HepG2 (cell line): ENCODE data around the gene BBS9. TPM values are rescaled to one million over a fixed set of nuclear protein-coding genes. Genes with fewer than 3 reads are reported as not detected.

Source experiments
- BHLHE40 ChIP-seq: IDR thresholded peaks from 2 replicates; pipeline ENCODE4 v1.6.1; 2011; ENCODE audit warnings: low read length, improper control_type of control experiment
- MLXIP ChIP-seq: sonication (generic); formaldehyde crosslinking; IDR thresholded peaks from 2 replicates; pipeline ENCODE4 v1.9.0; 2021; ENCODE audit warnings: missing genetic modification reagents, borderline replicate concordance
- RBFOX2 ChIP-seq: fragments of 200-400 bp; formaldehyde crosslinking; IDR thresholded peaks from 2 replicates; pipeline ENCODE4 v1.6.1; 2017; ENCODE audit warnings: low read depth, mild to moderate bottlenecking, low read length
- SIX4 ChIP-seq: sonication (generic); formaldehyde crosslinking; IDR thresholded peaks from 2 replicates; pipeline ENCODE4 v1.4.0; 2020; ENCODE audit warnings: missing genetic modification reagents
- SRF ChIP-seq: IDR thresholded peaks from 2 replicates; pipeline ENCODE4 v1.6.1; 2011; ENCODE audit warnings: mild to moderate bottlenecking, low read depth, low read length, moderate library complexity
- TCF12 ChIP-seq, 2 experiments: fragments of 450-650 bp in 1 of 2; sonication (generic) in 1 of 2; formaldehyde crosslinking in 1 of 2; IDR thresholded peaks; 2 replicates each; pipeline versions ENCODE4 v1.6.1 to v1.8.0; 2017 to 2022; ENCODE audit warnings: antibody characterized with exemption in 1 of 2, mild to moderate bottlenecking in 1 of 2, missing genetic modification reagents in 1 of 2, moderate library complexity in 1 of 2
- TFAP4 ChIP-seq: sonication (generic); IDR thresholded peaks from 2 replicates; pipeline ENCODE4 v1.6.1; 2016; ENCODE audit warnings: low read depth, borderline replicate concordance
- TMF1 ChIP-seq: sonication (generic); formaldehyde crosslinking; IDR thresholded peaks from 2 replicates; pipeline ENCODE4 v1.8.1; 2022; ENCODE audit warnings: low read depth, missing genetic modification reagents
- TOPORS ChIP-seq: sonication (generic); formaldehyde crosslinking; IDR thresholded peaks from 2 replicates; pipeline ENCODE4 v1.8.0; 2023; ENCODE audit warnings: mild to moderate bottlenecking, missing genetic modification reagents
- ZFP36L1 ChIP-seq: sonication (generic); formaldehyde crosslinking; IDR thresholded peaks from 2 replicates; pipeline ENCODE4 v1.8.0; 2022; ENCODE audit warnings: mild to moderate bottlenecking, missing genetic modification reagents, moderate library complexity
- ZNF431 ChIP-seq: sonication (generic); formaldehyde crosslinking; IDR thresholded peaks from 2 replicates; pipeline ENCODE4 v1.9.0; 2022; ENCODE audit warnings: missing genetic modification reagents, low read depth, mild to moderate bottlenecking, borderline replicate concordance
- ZNF574 ChIP-seq: sonication (generic); formaldehyde crosslinking; IDR thresholded peaks from 2 replicates; pipeline ENCODE4 v1.4.0; 2020; ENCODE audit warnings: missing genetic modification reagents
- ZNF609 ChIP-seq: sonication (generic); formaldehyde crosslinking; IDR thresholded peaks from 2 replicates; pipeline ENCODE4 v1.4.0; 2020; ENCODE audit warnings: mild to moderate bottlenecking, missing genetic modification reagents, borderline replicate concordance
- ZNF670 ChIP-seq: sonication (generic); formaldehyde crosslinking; IDR thresholded peaks from 2 replicates; pipeline ENCODE4 v1.8.0; 2022; ENCODE audit warnings: mild to moderate bottlenecking, missing genetic modification reagents, borderline replicate concordance
- polyA plus RNA-seq, 8 experiments: library from polyadenylated mRNA; depleted of rRNA in 3 of 8; stranded (reverse) in 7 of 8; unstranded in 1 of 8; fragments of >200 nt; fragmentation: Illumina TruSeq in 4 of 8; extraction: Trizol in 4 of 8; gene quantifications; 2 replicates each; pipeline versions ENCODE4 v1.2.1 to v1.2.3, GENCODE V29; 2011 to 2016; ENCODE audit warnings: low read depth in 4 of 8, missing spikeins in 1 of 8, mixed read lengths in 1 of 8; ENCODE audit not compliant: insufficient read depth in 1 of 8
- total RNA-seq, 5 experiments: library from RNA; depleted of rRNA; stranded (reverse); fragments of >200 nt; fragmentation: Illumina TruSeq; extraction: Trizol; gene quantifications; 2 replicates each; pipeline ENCODE4 v1.2.3, GENCODE V29; 2016; ENCODE audit warnings: low read depth in 1 of 5

The BBS9 gene
- total and polyA plus RNA-seq, 2 of the 13 experiments (the other 11 are each of a cell fraction or from before 2014, with no cell fraction given): 5.1 to 7.8 TPM

GRCh38 chr7:33649476-33650441 lies 520.4 kb downstream of the BBS9 start (continued):
- no peak for TF ChIP-seq TFAP4
- no peak for TF ChIP-seq SIX4 (CRISPR knock-in tag)
- TF ChIP-seq TOPORS (CRISPR knock-in tag): no peak
- no peak for TF ChIP-seq ZNF574 (CRISPR knock-in tag)
- no peak for TF ChIP-seq ZNF609
- no peak for TF ChIP-seq SRF
- no peak for TF ChIP-seq ZNF431
- TF ChIP-seq ZFP36L1 (CRISPR knock-in tag): no peak
- TF ChIP-seq MLXIP (CRISPR knock-in tag): no peak
- TF ChIP-seq ZNF670: no peak
- no peak for TF ChIP-seq TMF1 (CRISPR knock-in tag)
- TF ChIP-seq RBFOX2: no peak
- TF ChIP-seq BHLHE40: no peak
- TF ChIP-seq TCF12 (IDR thresholded peaks at IDR 0.05): no peak
- TF ChIP-seq TCF12 (CRISPR knock-in tag; IDR thresholded peaks at IDR 0.05): no peak
